Spleen (tissue), 11 donors: ENCODE measurements around the gene FAM219A. TPM values are rescaled to one million over a fixed set of nuclear protein-coding genes. Genes with fewer than 3 reads are reported as not detected.
"Not testable (repeated sequence)": the region's sequence is repeated elsewhere in the genome, so short reads cannot be mapped to it uniquely, and the experiment has no call there.

Source experiments
- DNase-seq: peaks from one replicate; pipeline ENCODE4 v3.0.0-alpha.2; 2020
- H3K27ac ChIP-seq, 8 donors: fragments of 200-600 bp; sonication (generic) in 7 of 8; 1 replicate in 4 of 8; 2 replicates in 4 of 8; pipeline versions ENCODE4 v1.5.0 to v1.8.0; 2016 to 2021; ENCODE audit warnings: inconsistent platforms in 4 of 8, mild to moderate bottlenecking in 4 of 8, moderate library complexity in 1 of 8
- H3K27me3 ChIP-seq, 7 donors: fragments of 200-600 bp; sonication (generic) in 6 of 7; replicated peaks in 1 of 7; 1 replicate in 4 of 7; 2 replicates in 3 of 7; pipeline versions ENCODE4 v1.5.0 to v1.8.0; 2016 to 2021; ENCODE audit warnings: inconsistent platforms in 3 of 7, mild to moderate bottlenecking in 1 of 7
- H3K36me3 ChIP-seq, 6 donors: fragments of 200-600 bp; sonication (generic) in 5 of 6; 1 replicate in 4 of 6; 2 replicates in 2 of 6; pipeline versions ENCODE4 v1.5.0 to v1.8.0; 2016 to 2021; ENCODE audit warnings: inconsistent platforms in 2 of 6
- H3K4me1 ChIP-seq, 6 donors: fragments of 200-600 bp; sonication (generic) in 5 of 6; 1 replicate in 3 of 6; 2 replicates in 3 of 6; pipeline versions ENCODE4 v1.5.0 to v1.8.0; 2016 to 2021; ENCODE audit warnings: inconsistent platforms in 3 of 6
- H3K4me3 ChIP-seq, 8 donors: fragments of 200-600 bp; sonication (generic) in 7 of 8; 1 replicate in 4 of 8; 2 replicates in 4 of 8; pipeline versions ENCODE4 v1.5.0 to v1.8.0; 2016 to 2021; ENCODE audit warnings: inconsistent platforms in 4 of 8, mild to moderate bottlenecking in 4 of 8, moderate library complexity in 2 of 8
- H3K9me3 ChIP-seq, 8 donors: fragments of 200-600 bp; sonication (generic) in 7 of 8; 1 replicate in 4 of 8; 2 replicates in 4 of 8; pipeline versions ENCODE4 v1.5.0 to v1.8.0; 2016 to 2021; ENCODE audit warnings: inconsistent platforms in 4 of 8
- POLR2A ChIP-seq, 3 donors: fragments of 450-650 bp; IDR thresholded peaks; one replicate each; pipeline ENCODE4 v1.5.1; 2017; ENCODE audit warnings: antibody characterized with exemption in 3 of 3, mild to moderate bottlenecking in 1 of 3
- POLR2AphosphoS5 ChIP-seq, 3 donors: sonication (generic); formaldehyde crosslinking; IDR thresholded peaks; one replicate each; pipeline ENCODE4 v1.5.1; 2017; ENCODE audit warnings: antibody characterized with exemption in 3 of 3
- WGBS, 5 donors: extraction: QIAGEN DNeasy Blood & Tissue Kit in 3 of 5; methylation state at CpG; one replicate each; pipeline versions ENCODE4 v1.1.5 to v1.1.7; 2013 to 2018; 5-methylcytosine and 5-hydroxymethylcytosine counted together
- intact Hi-C: fragments of 100-400 bp; cut with DNase I; formaldehyde crosslinking; loops from one replicate; pipeline ENCODE4 v1.15.0; 2023; ENCODE audit warnings: low total_unique reads
- polyA plus RNA-seq, 3 donors: library from polyadenylated mRNA; stranded (reverse); fragments of 200-250 nt; gene quantifications; one replicate each; pipeline ENCODE4 v1.2.1, GENCODE V29; 2013
- total RNA-seq, 7 donors: library from RNA; depleted of rRNA in 3 of 7; stranded (reverse); fragments of >200 nt in 3 of 7; fragmentation: NEBNext Ultra II Directional in 4 of 7; extraction: Animal tissue kit (Norgen Biotek cat#: 25700) in 4 of 7; gene quantifications; one replicate each; pipeline versions ENCODE4 v1.1.0 to v1.2.1, GENCODE V29; 2016 to 2021
- TF ChIP-seq, protein P1 (sequence below), 11 experiments: fragments of 200-600 bp in 7 of 11; fragments of 450-650 bp in 4 of 11; sonication (generic) in 4 of 11; IDR thresholded peaks in 8 of 11; conservative IDR thresholded peaks in 3 of 11; 1 replicate in 7 of 11; 2 replicates in 4 of 11; pipeline versions ENCODE4 v1.4.0 to v1.8.0; 2016 to 2021; ENCODE audit warnings: antibody characterized with exemption in 11 of 11, inconsistent platforms in 4 of 11, mild to moderate bottlenecking in 1 of 11
- donor health status: healthy with polysubstance abuse.
- donor health status: DM: no; HTN: no; CAD: no; lungs with moderate emphysema.
- donor health status: DM: no; HTN: no; CAD: no.
- donor health status: Bipolar disorder and iron deficiency.
- donor health status: healthy.
- donor health status: DM: no; HTN: no; CAD: no.
- donor health status: DM: yes; HTN: yes; CAD: no.

The FAM219A gene
- total and polyA plus RNA-seq, 10 donors = 3.2 to 26.9 (median 11.0) TPM

DNA sequence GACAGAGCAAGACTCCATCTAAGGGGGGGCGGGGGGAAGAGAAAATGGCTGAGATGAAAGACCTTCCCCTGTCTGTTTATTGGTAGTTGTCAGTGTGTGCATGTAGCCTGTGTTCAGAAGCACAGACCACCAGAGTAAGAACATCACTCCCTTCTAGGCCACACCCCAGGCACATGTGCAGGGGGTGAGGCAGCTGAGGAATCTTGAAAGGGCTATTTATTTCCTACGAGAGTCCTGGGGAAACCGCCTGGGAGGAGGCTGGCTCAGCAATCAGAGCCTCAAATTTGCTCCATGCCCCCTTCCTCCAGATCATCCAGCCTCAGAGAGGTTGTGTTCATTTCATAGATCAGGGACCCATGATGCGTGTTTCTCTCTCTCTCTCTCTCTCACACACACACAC, 88.7 kb downstream of the FAM219A start:
- WGBS, 5 donors = 90 to 95% (median 93%) methylated on average over 4 of the region's 4 CpGs
- TF ChIP-seq POLR2A (IDR thresholded peaks at IDR 0.05) = no peak
- no peak for TF ChIP-seq POLR2AphosphoS5 (IDR thresholded peaks at IDR 0.05)
- TF ChIP-seq, protein P1, sequence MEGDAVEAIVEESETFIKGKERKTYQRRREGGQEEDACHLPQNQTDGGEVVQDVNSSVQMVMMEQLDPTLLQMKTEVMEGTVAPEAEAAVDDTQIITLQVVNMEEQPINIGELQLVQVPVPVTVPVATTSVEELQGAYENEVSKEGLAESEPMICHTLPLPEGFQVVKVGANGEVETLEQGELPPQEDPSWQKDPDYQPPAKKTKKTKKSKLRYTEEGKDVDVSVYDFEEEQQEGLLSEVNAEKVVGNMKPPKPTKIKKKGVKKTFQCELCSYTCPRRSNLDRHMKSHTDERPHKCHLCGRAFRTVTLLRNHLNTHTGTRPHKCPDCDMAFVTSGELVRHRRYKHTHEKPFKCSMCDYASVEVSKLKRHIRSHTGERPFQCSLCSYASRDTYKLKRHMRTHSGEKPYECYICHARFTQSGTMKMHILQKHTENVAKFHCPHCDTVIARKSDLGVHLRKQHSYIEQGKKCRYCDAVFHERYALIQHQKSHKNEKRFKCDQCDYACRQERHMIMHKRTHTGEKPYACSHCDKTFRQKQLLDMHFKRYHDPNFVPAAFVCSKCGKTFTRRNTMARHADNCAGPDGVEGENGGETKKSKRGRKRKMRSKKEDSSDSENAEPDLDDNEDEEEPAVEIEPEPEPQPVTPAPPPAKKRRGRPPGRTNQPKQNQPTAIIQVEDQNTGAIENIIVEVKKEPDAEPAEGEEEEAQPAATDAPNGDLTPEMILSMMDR (IDR thresholded peaks at IDR 0.05 in 8 of 11, conservative IDR thresholded peaks at IDR 0.05 in 3 of 11) = no peak
- Histone ChIP-seq H3K27me3 (peaks cover 0 to 6% (median 0%) of the 10 kb centered on the region in 7 donors), H3K9me3 (peaks cover 0 to 25% (median 6%) of the 10 kb centered on the region in 8 donors), H3K36me3 (peaks cover 0 to 16% (median 0%) of the 10 kb centered on the region in 6 donors), H3K4me1 (no peaks in the 10 kb centered on the region), H3K4me3 (no peak overlapping the region), H3K27ac (no peak overlapping the region)
- DNase-seq = no peak
- intact Hi-C loops = no loop called here

DNA sequence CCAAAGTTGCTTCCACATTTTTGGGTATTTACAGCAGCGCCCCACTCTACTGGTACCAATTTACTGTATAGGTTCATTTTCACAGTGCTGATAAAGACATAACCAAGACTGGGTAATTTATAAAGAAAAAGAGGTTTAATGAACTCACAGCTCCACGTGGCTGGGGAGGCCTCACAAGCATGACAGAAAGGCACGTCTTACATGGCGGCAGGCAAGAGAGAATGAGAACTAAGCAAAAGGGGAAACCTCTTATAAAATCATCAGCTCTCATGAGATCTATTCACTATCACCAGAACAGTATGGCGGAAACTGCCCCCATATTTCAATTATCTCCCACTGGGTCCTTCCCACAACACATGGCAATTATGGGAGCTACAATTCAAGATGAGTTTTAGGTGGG, 89.6 kb downstream of the FAM219A start:
- Histone ChIP-seq H3K9me3 (peaks cover 0 to 25% (median 6%) of the 10 kb centered on the region in 8 donors), H3K36me3 (peaks cover 0 to 16% (median 0%) of the 10 kb centered on the region in 6 donors)
- H3K4me1 ChIP-seq, H3K4me3 ChIP-seq, intact Hi-C loops, DNase-seq, H3K27ac ChIP-seq, H3K27me3 ChIP-seq: not testable (repeated sequence)
- 94 to 98% (median 96%) methylated on average over 5 of the region's 5 CpGs for WGBS, 5 donors

DNA sequence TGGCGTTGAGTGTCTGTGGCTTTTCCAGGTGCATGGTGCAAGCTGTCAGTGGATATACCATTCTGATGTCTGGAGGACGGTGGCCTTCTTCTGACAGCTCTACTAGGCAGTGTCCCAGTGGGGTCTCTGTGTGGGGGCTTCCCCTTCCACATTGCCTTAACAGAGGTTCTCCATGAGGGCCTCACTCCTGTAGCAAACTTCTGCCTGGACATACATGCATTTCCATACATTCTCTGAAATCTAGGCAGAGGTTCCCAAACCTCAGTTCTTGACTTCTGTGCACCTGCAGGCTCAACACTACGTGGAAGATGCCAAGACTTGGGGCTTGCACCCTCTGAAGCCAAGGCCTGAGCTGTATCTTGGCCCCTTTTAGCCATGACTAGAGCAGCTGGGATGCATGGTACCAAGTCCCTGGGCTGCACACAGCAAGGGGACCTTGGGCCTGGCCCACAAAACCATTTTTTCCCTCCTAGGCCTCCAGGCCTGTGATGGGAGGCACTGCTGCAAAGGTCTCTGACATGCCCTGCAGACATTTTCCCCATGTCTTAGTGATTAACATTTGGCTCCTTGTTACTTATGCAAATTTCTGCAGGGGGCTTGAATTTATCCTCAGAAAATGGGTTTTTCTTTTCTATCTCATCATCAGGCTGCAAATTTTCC, 90.5 kb downstream of the FAM219A start:
- H3K27me3 ChIP-seq, H3K4me3 ChIP-seq, DNase-seq, H3K4me1 ChIP-seq, intact Hi-C loops, H3K27ac ChIP-seq: not testable (repeated sequence)
- Histone ChIP-seq H3K9me3 (peaks cover 0 to 25% (median 6%) of the 10 kb centered on the region in 8 donors), H3K36me3 (peaks cover 0 to 16% (median 0%) of the 10 kb centered on the region in 6 donors)
- WGBS, 5 donors = 79 to 97% (median 92%) methylated on average over 2 to 3 of the region's 3 CpGs

DNA sequence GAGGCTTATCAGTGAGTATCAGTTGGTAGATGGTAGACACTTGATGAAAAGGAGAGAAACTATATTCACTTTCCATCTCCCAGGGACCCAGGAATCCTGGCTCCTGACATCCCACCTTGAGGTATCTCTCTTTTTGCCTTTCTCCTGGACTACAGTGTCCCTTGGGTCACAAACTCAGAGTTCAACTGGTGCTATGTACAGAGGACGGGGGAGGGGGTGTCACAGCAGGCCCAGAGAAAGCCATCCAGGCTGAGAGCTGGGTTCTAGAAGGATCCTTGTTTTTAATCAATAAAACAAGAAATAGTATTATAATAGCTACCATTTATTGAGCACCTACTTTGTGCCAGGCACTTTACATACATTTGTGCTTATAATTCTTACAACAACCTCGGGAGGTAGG, 92.0 kb downstream of the FAM219A start:
- Histone ChIP-seq H3K9me3 (peaks cover 0 to 14% (median 3%) of the 10 kb centered on the region in 8 donors), H3K4me1 (no peaks in the 10 kb centered on the region), H3K27ac (no peak overlapping the region), H3K4me3 (no peak overlapping the region), H3K36me3 (peaks cover 0 to 4% (median 0%) of the 10 kb centered on the region in 6 donors), H3K27me3 (no peaks in the 10 kb centered on the region)
- 79 to 92% (median 88%) methylated on average over 2 of the region's 2 CpGs for WGBS, 5 donors
- no peak for DNase-seq
- intact Hi-C loops = no loop called here
- TF ChIP-seq, protein P1 (IDR thresholded peaks at IDR 0.05 in 8 of 11, conservative IDR thresholded peaks at IDR 0.05 in 3 of 11) = no peak
- TF ChIP-seq POLR2A (IDR thresholded peaks at IDR 0.05) (no peak), POLR2AphosphoS5 (IDR thresholded peaks at IDR 0.05) (no peak)

DNA sequence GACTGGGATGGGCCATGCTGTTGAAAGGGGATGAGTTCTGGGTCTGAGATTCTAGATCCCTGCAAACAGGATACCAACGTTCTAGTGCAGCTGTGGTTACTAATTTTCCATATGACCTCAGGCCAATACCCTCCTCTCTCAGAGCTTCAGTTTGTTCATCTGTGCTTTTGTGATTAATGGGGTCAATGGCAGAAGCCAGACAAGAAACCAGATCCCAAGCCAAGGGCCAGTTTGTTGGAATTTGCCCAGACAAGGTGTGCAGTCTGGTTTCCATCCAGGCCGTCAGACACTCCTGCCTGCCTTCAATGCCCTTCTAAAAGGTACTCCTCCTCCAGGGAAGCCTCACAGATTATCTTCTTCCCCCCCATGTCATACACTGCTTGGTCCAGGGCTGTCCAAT, 93.1 kb downstream of the FAM219A start:
- no peak for DNase-seq

More for the DNA sequence above, 93.1 kb downstream of the FAM219A start:
- Histone ChIP-seq H3K27me3 (no peaks in the 10 kb centered on the region), H3K27ac (no peak overlapping the region), H3K4me1 (no peaks in the 10 kb centered on the region), H3K9me3 (peaks cover 0 to 7% (median 0%) of the 10 kb centered on the region in 8 donors), H3K4me3 (no peak overlapping the region), H3K36me3 (peaks cover 0 to 4% (median 0%) of the 10 kb centered on the region in 6 donors)
- WGBS, 5 donors = 73 to 84% (median 80%) methylated on average over 2 of the region's 2 CpGs
- TF ChIP-seq, protein P1 (IDR thresholded peaks at IDR 0.05 in 8 of 11, conservative IDR thresholded peaks at IDR 0.05 in 3 of 11) = no peak
- TF ChIP-seq POLR2A (IDR thresholded peaks at IDR 0.05) (no peak), POLR2AphosphoS5 (IDR thresholded peaks at IDR 0.05) (no peak)
- intact Hi-C loops = no loop called here
